ENCODE data around the gene RNF2. TPM values are rescaled to one million over a fixed set of nuclear protein-coding genes. Genes with fewer than 3 reads are reported as not detected.

The RNF2 gene
- total RNA-seq, 1 donor from 2014 or later, result 44.0 TPM

DNA sequence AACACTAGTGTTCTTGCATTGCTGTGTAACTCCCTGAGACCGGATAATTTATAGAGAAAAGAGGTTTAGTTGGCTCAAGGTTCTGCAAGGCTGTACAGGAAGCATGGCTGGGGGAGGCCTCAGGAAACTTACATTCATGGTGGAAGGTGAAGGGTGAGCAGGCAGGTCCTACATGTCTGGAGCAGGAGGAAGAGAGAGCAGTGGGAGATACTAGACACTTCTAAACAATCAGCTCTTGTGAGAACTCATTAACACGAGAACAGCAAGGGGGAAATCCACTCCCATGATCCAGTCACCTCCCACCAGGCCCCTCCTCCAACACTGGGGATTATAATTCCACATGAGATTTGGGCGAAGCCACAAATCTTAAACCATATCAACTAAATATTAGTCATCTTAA is 30.1 kb downstream of the RNF2 start:
- Mint-ChIP-seq H3K27me3 (ENCODE audit: low read depth) (no peaks in the 10 kb centered on the region), H3K9me3 (peaks cover 12% of the 10 kb centered on the region), H3K4me3 (no peak overlapping the region), H3K36me3 (ENCODE audit: low read depth) (peaks cover 33% of the 10 kb centered on the region), H3K4me1 (peaks cover 13% of the 10 kb centered on the region), H3K27ac (ENCODE audit: unreplicated experiment) (no peak overlapping the region)
- TF ChIP-seq CTCF (conservative IDR thresholded peaks at IDR 0.05), result no peak
- DNase-seq (ENCODE audit: low read depth, low spot score), result no peak

- Mint-ChIP-seq H3K27ac (ENCODE audit: unreplicated experiment) (no peak overlapping the region), H3K9me3 (peaks cover 5% of the 10 kb centered on the region), H3K4me1 (peaks cover 13% of the 10 kb centered on the region), H3K4me3 (no peak overlapping the region), H3K27me3 (ENCODE audit: low read depth) (no peaks in the 10 kb centered on the region), H3K36me3 (ENCODE audit: low read depth) (peaks cover 21% of the 10 kb centered on the region)
- TF ChIP-seq CTCF (conservative IDR thresholded peaks at IDR 0.05), result no peak
- no peak for DNase-seq (ENCODE audit: low read depth, low spot score)
Measured at GRCh38 chr1:185077374-185077773, 32.0 kb downstream of the RNF2 start.

DNA sequence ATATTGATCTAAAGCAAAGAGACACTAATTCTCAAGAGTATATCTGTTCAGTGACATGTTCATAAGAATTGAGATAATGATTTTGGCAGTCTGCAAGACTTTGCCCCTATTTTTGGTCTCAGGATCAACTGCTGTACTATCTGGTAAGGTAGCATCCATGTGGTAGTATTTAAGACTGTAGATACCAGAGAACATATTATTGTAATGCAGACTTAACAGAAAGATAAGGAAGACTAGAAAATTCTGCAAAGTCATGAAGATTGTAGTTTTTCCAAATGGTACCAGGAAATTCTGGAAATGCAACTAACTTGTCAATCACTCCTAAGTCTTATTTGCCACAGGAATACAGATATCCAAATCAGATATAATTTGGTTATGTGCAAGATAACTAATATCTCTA is 35.1 kb downstream of the RNF2 start:
- Mint-ChIP-seq H3K9me3 (peaks cover 5% of the 10 kb centered on the region), H3K27me3 (ENCODE audit: low read depth) (no peaks in the 10 kb centered on the region), H3K4me3 (no peak overlapping the region), H3K4me1 (peaks cover 16% of the 10 kb centered on the region), H3K27ac (ENCODE audit: unreplicated experiment) (no peak overlapping the region), H3K36me3 (ENCODE audit: low read depth) (peaks cover 17% of the 10 kb centered on the region)
- TF ChIP-seq CTCF (conservative IDR thresholded peaks at IDR 0.05), result no peak
- no peak for DNase-seq (ENCODE audit: low read depth, low spot score)

- no peak for DNase-seq (ENCODE audit: low read depth, low spot score)
- peaks cover 6% of the 10 kb centered on the region for H3K9me3 Mint-ChIP-seq
Measured at GRCh38 chr1:185083818-185084217, 38.5 kb downstream of the RNF2 start.

DNA sequence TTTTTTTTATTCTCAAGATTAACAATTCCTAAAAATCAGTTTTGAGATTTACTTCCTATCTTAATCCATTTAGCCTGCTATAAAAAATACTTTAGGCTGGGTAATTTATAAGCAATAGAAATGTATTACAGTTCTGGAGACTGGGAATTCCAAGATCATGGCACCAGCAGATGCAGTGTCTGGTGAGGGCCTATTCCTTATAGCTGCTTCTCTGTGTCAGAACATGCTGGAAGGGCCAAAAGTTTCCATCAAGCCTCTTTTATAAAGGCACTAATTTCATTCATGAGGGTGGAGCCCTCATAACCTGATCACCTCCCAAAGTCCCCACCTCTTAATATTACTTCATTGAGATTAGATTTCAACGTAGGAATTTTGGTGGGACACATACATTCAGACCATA is 41.7 kb downstream of the RNF2 start:
- no peak overlapping the region for H3K4me3 Mint-ChIP-seq
- H3K27me3 Mint-ChIP-seq (ENCODE audit: low read depth), result no peaks in the 10 kb centered on the region
- H3K9me3 Mint-ChIP-seq, result peaks cover 3% of the 10 kb centered on the region
- peaks cover 28% of the 10 kb centered on the region for H3K36me3 Mint-ChIP-seq (ENCODE audit: low read depth)
- no peak for DNase-seq (ENCODE audit: low read depth, low spot score)
- TF ChIP-seq CTCF (conservative IDR thresholded peaks at IDR 0.05), result no peak
- H3K4me1 Mint-ChIP-seq, result peaks cover 6% of the 10 kb centered on the region
- H3K27ac Mint-ChIP-seq (ENCODE audit: unreplicated experiment), result no peak overlapping the region

More at GRCh38 chr1:185083818-185084217, 38.5 kb downstream of the RNF2 start:
- peaks cover 26% of the 10 kb centered on the region for H3K36me3 Mint-ChIP-seq (ENCODE audit: low read depth)
- H3K4me3 Mint-ChIP-seq, result no peak overlapping the region
- H3K27me3 Mint-ChIP-seq (ENCODE audit: low read depth), result no peaks in the 10 kb centered on the region
- TF ChIP-seq CTCF (conservative IDR thresholded peaks at IDR 0.05), result no peak
- no peak overlapping the region for H3K27ac Mint-ChIP-seq (ENCODE audit: unreplicated experiment)
- H3K4me1 Mint-ChIP-seq, result peaks cover 6% of the 10 kb centered on the region

- TF ChIP-seq CTCF (conservative IDR thresholded peaks at IDR 0.05), result no peak
- Mint-ChIP-seq H3K4me3 (no peak overlapping the region), H3K36me3 (ENCODE audit: low read depth) (peaks cover 30% of the 10 kb centered on the region), H3K27me3 (ENCODE audit: low read depth) (no peaks in the 10 kb centered on the region), H3K4me1 (peaks cover 6% of the 10 kb centered on the region), H3K27ac (ENCODE audit: unreplicated experiment) (no peak overlapping the region), H3K9me3 (peaks cover 3% of the 10 kb centered on the region)
- DNase-seq (ENCODE audit: low read depth, low spot score), result no peak
Measured at GRCh38 chr1:185087746-185088145, 42.4 kb downstream of the RNF2 start.
